Smooth muscle cell of the brain vasculature (primary cell): ENCODE measurements around the gene HIPK2.

ENCODE experiments used
- DNase-seq: peaks from one replicate; pipeline ENCODE4 v3.0.0-alpha.2; 2012; ENCODE audit warnings: low read depth, low spot score

The HIPK2 gene

GRCh38 chr7:139735912-139736595, 41.7 kb downstream of the HIPK2 start:
- no peak for DNase-seq

DNA sequence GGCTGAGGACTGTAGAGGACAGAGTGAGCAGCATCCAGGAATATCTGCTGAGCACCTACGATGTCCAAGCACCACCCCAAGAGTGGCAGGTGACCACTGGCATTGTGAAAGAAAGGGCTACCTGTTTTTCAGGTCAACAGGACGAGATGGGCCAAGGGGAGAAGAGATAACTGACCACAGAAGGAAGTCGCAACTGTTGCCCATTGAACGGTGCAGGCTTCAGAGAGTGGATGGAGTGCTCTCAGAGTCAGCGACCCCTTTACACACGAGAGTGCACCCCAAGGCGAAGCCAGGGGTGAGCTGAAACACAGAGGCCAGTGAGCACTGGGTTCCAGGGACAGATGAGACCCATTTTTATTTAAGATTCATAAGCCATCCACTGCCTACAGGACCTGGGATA, 42.3 kb downstream of the HIPK2 start:
- DNase-seq = no peak

- peak; percentile 90 for DNase-seq
Measured at GRCh38 chr7:139734395-139734794, 43.4 kb downstream of the HIPK2 start.

DNA sequence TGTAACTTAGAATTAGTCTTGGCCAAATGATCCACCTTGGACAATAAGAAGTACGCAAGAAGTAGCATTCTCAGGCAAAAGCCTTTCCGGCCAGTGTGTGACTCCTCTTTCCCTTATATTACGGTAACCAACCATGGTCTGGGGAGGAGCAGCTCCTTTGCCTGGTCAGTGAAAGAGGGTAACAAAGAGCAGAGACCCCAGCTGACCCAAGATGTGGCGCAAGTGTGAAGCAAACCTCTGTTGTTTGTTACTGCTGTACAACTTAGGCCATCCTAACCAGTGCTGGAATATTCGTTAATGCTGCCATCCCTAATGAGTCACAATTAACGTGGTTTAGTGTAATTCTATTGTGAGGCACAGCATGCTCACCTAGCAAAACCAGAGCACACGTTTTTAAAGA, 44.0 kb downstream of the HIPK2 start:
- DNase-seq = no peak

GRCh38 chr7:139732471-139733167, 45.2 kb downstream of the HIPK2 start:
- DNase-seq = no peak

GRCh38 chr7:139731802-139732470, 45.9 kb downstream of the HIPK2 start:
- no peak for DNase-seq

GRCh38 chr7:139730746-139731612, 46.8 kb downstream of the HIPK2 start:
- DNase-seq = no peak

- no peak for DNase-seq
Measured at GRCh38 chr7:139728203-139728602, 49.6 kb downstream of the HIPK2 start.

DNA sequence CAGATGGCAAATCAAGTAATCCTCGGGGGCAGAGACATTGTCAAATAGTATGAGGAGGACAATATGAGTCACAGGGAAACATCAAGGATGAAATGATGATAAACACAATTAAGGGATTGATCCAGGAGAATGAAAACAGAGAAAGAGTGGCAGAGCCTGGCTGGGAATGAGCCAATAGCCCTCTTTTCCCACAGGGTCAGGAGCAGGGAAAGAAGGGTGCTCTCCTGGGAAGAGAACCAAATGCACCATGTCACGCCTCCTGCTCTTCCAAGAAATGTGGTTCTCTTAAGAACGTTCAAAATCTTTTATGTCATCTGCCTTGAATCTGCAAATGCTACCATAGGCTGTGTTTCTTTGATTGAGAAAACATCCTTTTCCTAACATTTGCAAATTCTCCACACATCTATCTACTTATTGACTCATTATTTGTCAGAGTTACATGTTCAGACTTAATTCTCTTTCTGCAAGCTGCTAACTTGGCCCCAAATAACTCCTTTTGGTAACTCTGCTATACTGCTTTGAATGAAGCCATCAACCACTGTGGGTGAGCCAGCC, 50.6 kb downstream of the HIPK2 start:
- DNase-seq = no peak

DNA sequence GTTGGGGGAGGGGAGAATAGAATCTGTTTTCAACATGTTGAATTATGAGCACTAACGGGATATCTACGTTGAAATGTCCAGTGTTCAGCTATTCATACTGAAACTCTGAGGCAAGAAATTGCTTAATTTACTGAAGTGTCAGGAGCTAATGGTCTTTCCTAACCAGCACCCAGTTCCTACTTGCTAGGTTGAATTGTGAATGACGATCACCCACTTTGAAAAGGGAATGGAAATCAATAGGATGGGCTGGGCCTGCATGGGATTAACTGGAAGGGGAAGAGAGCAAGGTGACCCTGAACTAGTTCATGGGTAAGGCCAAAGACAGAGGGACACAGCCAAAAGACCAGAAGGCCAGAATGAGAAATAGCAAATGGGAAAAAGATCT, 51.3 kb downstream of the HIPK2 start:
- no peak for DNase-seq

GRCh38 chr7:139725858-139726484, 51.8 kb downstream of the HIPK2 start:
- DNase-seq = no peak

DNA sequence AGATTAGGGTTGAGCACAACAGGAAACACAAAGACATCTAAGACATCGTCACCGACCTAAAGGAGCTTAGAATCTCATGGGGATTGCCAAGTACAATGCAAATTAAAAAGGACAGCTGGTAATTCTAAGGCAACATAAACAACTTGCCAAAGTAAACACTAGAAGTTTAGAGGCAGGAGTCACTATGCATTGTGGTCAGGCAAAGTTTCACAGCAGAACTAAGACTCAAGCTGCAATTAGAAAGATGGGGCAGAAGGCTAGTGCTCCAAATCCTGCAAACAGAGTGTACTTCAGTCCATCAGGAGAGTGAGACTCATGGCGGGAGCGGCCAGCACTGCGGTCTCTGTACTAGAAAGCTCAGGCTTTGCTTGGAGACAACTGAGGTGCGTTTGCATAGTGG, 52.7 kb downstream of the HIPK2 start:
- no peak for DNase-seq

DNA sequence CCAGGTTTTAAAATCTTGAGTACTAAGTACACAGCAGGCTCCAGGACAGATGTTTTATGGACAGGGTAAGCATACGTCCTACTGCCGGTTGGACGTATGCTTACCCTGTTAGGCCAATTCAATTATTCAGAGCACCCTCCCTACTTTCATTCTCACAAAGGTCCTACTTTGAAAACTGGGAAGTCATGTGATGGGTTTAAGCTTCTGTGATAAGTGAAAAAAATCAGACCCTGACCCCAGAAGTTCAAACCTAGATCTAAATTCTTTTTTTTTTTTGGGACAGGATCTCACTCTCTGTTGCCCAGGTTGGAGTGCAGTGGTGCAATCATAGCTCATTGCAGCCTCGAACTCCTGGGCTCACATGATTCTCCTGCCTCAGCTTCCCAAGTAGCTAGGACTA, 55.2 kb downstream of the HIPK2 start:
- no peak for DNase-seq

GRCh38 chr7:139721821-139722220, 56.0 kb downstream of the HIPK2 start:
- no peak for DNase-seq

- DNase-seq = no peak
Measured at GRCh38 chr7:139721417-139721816, 56.4 kb downstream of the HIPK2 start.

DNA sequence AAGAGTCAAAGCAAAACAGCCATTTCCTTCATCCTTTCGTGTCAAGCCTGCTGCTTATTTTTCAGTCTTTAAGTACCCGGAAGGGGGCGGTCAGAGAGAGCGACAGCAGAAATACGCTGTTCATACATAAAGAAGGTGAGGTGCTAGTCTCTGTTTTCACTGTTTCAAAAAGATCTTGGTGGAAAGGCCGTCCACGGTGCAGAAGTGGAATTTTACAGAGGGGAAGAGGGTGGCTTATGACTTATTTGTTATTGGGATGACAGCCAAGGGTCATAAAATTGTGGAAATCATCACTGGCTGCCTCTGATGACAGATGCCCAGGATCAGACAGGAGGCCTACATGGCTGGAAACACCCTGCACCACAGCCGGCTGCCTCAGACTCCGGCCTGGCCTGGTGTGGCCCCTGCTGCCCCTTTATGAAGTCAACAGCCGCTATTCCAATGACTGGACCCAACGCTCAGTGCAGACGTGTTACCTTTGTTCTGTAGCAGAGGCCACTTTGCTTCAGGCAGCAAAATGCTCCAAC, 57.0 kb downstream of the HIPK2 start:
- DNase-seq = no peak

- DNase-seq = no peak
Measured at GRCh38 chr7:139720186-139720585, 57.6 kb downstream of the HIPK2 start.

DNA sequence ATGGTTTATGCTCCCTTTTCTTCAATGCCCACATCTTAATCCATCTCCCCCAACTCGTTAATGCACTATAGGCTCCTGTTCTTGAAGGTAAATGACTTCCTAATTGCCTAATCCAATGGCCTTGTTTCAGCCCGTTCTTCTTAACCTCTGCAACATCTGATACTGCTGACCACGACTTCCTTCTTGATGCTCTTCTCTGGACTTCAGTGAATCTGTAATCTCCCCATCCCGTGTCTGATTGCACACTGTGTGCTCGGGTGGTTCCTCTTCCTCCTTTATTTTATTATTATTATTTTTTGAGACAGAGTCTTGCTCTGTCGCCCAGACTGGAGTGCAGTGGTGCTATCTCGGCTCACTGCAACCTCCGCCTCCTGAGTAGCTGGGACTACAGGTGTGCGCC, 58.9 kb downstream of the HIPK2 start:
- no peak for DNase-seq

DNA sequence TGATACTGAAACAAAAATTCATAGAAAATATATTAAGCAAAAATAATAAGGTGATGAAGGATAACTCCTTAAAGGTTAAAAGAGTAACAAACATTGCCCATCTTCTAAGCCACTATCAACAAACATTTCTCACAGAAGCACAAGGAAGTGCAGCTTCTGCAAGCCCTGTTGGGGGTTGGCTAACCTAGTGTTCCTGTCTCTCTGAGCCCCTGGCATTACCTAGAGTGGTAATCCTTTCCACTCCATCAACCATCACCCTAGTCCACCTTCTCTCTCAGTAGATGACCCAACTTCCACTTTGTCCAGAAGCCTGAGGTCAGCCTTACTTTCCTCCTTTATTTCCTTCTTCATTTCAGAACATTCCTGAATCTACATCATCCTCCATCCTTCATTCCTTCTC, 59.7 kb downstream of the HIPK2 start:
- DNase-seq = no peak

GRCh38 chr7:139716156-139716942, 61.4 kb downstream of the HIPK2 start:
- DNase-seq = no peak
